NCI-H146 treated with DMSO at 0.1 percent for 48 hours (cell line): ENCODE data around the gene CLDN5.
"Not testable (repeated sequence)": the region's sequence is repeated elsewhere in the genome, so short reads cannot be mapped to it uniquely, and the experiment has no call there.

Source experiments
- DNase-seq: peaks from one replicate; lab custom pipeline; 2025; ENCODE audit not compliant: unreplicated experiment; lab: John Stamatoyannopoulos, UW

The CLDN5 gene

DNA sequence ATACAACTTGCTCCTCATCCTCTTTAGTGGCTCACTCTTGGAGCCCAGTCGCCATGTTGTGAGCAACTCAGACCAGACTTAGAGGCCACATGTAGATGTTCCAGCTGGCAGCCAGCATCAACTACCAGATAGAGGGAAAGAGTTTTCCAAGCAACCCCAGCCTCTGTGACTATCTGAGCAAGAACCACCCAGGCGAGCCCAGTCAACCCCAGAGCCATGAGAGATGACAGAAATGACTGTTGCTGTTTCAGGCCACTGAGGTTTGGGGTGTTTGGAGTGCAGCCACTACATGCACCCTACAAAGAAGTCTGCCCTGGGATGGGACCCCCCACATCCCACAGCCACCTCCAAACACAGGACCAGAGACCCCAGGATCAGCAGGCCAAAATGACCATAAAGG, 24.8 kb upstream of the CLDN5 start:
- DNase-seq, result no peak

DNA sequence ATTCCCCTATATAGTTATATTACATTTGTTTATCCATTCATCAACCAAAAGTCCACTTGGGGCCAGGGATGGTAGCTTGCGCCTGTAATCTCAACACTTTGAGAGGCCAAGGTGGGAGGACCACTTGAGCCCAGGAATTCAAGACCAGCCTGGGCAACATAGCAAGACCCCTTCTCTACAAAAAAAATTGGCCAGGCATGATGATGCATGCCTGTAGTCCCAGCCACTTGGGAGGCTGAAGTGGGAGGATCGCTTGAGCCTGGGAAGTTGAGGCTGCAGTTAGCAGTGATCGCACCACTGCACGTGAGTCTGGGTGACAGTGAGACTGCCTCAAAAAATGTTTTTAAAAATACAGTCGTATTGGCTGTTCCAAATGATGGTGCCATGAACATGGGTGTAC, 24.2 kb upstream of the CLDN5 start:
- DNase-seq, result not testable (repeated sequence)

DNA sequence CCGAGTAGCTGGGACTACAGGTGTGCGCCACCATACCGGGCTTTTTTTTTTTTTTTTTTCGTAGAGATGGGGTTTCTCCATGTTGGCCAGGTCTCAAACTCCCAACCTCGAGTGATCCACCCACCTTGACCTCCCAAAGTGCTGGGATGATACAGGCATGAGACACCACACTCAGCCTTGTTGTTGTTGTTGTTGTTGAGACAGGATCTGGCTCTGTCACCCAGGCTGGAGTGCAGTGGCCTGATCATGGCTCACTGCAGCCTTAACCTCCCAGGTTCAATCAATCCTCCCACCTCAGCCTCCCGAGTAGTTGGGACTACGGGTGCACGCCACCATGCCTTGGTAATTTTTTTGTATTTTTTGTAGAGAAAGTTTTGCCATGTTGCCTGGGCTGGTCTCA, 23.4 kb upstream of the CLDN5 start:
- DNase-seq, result no peak

DNA sequence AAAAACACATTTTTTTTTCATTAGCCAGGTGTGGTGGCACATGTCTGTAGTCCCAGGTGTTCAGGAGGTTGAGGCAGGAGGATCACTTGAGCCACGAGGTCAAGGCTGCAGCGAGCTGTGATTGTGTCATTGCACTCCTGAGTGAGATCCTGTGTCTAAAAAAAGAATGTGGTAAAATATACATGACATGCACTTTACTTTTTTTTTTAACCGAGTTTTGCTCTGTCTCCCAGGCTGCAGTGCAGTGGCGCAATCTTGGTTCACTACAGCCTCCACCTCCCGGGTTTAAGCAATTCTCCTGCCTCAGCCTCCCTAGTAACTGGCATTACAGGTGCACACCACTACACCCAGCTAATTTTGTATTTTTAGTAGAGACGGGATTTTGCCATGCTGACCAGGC, 22.5 kb upstream of the CLDN5 start:
- DNase-seq, result no peak

DNA sequence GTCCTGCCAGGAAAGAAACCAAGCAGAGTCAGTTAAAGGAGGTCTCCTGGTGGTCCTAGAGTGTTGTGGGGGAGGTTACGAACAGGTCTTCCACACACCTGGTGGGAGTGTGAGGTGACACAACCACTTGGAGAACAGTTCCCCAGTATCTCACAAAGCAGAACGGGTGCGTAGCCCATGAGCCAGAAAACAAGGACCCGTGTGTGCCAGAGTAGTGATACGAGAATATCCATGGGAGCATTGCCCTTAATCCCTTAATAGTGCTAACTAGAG, 21.7 kb upstream of the CLDN5 start:
- no peak for DNase-seq

DNA sequence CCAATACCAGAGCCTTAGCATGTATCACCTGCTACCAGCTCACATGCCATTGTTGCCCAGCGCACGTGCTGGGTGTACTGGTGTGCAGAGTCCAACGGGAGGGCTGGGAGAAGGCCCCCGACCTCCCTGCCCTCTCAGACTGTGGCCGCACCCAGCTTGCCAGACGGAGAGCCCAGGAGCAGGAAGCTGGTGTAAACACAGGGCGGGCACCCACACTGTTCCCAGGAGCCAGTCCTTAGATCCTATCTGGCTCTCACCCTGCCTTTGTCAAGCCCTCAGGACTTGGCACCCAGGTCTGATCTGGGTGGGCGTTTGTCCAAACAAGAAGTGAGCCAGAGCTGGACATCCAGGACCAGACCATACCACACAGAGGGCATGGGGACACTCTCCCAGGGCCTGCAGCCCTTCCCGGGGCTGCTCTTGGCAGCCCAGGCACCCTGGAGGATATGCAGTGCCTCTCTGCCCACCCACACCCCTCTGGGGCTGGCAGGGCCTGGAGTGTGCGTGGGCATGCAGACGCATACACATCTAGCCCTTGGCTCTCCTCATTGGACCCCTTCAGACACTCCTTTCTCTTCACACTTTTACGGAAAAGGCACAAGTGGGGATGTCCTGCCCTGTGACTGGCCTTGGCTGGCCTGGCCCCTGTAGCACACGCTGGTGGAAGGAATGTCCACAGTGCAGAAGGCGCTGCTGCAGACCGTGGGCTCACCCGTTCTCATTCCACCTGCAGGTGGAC, 19.9 kb upstream of the CLDN5 start:
- no peak for DNase-seq

DNA sequence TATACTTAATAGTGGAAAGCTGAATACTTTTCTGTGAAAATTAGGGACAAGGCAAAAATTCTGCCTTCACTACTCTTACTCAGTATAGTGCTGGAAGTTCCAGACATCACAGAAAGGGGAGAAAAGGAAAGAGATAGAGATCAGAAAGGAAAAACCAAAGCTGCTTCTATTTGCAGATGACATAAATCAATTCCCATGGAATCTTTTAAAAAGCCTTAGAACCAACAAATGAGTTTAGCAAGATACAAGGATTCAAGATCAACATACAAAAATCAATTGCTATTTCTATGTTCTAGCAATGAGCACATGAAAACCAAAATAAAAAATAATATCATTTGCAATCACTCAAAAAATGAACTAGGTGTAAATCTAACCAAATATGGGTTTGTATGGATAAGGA, 16.2 kb upstream of the CLDN5 start:
- DNase-seq, result no peak

DNA sequence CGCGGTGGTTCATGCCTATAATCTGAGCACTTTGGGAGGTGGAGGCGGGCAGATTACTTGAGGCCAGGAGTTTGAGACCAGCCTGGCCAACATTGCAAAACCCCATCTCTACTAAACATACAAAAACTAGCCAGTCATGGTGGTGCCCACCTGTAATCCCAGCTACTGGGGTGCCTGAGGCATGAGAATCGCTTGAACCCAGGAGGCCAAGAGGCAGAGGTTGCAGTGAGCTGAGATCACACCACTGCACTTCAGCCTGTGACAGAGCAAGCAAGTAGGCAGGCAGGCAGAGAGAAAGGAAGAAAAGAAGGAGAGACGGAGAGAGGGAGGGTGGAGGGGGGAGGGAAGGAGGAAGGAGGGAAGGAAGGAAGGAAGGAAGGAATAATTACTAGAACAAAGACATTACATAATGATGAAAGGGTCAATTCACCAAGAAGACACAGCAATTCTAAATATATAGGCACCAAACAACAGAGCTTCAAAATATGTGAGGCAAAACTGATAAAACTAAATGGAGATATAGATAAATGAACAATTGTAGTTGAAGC, 13.8 kb upstream of the CLDN5 start:
- no peak for DNase-seq

DNA sequence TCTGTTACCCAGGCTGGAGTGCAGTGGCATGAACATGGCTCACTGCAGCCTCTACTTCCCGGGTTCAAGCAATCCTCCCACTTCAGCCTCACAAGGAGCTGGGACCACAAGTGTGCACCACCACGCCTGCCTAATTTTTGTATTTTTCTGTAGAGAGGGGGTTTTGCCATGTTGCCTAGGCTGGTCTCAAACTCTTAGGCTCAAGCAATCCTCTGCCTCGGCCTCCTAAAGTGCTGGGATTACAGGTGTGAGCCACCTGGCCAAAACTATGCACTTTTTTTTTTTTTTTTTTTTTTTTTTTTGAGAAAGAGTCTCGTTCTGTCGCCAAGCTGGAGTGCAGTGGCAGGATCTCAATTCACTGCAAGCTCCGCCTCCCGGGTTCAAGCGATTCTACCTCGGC, 12.4 kb upstream of the CLDN5 start:
- no peak for DNase-seq

DNA sequence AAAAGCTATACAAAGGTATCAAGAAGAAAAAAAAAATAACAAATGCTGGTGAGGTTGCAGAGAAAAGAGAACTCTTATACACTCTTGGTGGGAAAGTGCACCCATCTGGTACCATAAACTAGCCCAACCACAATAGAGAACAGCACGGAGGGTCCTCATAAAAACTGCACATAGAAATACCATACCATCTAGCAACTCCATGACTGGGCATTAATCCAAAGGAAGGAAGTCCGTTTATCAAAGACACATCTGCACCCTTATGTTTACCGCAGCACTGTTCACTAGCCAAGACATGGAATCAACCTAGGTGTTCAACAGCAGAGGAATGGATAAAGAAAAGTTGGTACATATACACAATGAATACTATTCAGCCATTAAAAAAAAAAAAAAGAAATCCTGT, 10.8 kb upstream of the CLDN5 start:
- no peak for DNase-seq

DNA sequence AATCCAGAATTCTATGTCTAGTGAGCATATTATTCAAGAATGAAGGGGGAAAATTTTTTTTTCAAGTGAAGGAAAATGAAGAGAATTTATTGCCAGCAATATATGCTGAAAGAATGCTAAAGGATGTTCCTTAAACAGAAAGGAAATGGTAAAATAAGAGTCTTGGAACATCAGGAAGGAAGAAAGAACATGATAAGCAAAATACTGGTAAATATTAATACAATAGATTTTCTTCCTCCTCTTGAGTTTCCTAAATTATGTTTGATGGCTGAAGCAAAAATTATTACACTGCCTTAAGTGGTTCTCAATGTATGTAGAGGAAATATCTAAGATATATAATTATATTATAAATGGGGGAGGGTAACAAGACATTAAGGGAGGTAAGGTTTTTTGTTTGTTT, 9.6 kb upstream of the CLDN5 start:
- DNase-seq, result no peak

DNA sequence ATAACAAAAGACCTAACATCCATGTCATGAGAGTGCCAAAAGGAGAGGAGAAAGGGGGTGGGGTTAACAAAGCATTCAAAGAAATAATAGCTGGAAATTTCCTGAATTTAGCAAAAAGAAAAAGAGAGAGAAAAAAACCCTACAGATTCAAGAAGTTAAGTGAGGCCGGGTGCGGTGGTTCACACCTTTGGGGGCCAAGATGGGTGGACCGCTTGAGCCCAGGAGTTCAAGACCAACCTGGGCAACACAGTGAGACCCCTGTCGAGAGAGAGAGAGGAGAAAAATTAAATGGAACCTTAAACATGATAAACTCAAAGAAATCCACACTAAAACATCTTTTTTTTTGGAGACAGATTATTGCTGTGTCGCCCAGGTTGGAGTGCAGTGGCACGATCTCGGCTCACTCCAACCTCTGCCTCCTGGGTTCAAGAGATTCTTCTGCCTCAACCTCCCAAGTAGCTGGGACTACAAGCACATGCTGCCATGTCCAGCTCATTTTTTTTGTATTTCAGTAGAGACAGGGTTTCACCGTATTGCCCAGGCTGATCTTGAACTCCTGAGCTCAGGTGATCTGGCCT, 8.9 kb upstream of the CLDN5 start:
- no peak for DNase-seq

DNA sequence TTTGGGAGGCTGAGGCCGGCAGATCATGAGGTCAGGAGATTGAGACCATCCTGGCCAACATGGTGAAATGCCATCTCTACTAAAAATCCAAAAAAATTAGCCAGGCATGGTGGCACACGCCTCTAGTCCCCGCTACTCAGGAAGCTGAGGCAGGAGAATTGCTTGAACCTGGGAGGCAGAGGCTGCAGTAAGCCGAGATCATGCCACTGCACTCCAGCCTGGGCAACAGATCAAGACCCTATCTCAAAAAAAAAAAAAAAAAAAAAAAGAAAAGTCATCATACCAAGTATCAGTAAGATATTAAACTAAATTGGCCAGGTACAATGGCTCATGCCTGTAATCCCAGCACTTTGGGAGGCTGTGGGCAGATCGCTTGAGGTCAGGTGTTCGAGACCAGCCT, 7.1 kb upstream of the CLDN5 start:
- DNase-seq, result not testable (repeated sequence)

DNA sequence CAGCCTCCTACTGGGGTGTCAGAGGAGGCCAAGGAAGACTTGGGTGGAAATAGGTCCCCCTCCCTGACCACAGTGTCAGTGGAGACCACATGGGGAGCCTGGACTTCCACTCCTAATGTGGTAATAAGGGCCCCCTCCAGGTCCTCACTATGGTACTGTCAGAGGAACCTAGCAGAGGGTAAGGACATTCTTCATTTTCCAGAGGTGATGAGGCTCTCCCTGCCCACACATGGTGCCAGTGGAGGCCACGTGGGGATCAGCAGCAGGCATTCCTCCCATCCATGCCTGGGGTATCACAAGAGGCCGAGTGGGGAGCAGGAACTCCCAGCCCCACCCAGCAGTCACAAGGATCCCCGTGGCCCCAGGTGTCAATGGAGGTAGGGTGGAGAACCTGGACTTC, 6.5 kb upstream of the CLDN5 start:
- DNase-seq, result no peak

DNA sequence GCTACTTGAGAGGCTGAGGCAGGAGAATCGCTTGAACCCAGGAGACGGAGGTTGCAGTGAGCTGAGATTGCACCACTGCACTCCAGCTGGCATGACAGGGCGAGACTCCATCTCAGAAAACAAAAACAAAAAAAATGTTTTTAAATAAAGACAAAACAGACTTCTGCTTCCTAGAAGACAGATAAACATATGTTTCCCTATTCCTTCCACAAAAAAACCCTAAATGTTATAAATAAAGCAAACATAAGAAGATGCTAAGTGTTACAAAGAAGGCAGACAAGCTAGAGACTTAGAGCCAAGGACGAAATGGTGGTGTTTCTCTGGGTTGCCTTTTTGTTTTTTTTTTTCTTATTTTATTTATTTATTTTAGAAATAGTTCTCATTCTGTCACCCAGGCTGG, 5.6 kb upstream of the CLDN5 start:
- DNase-seq, result no peak

DNA sequence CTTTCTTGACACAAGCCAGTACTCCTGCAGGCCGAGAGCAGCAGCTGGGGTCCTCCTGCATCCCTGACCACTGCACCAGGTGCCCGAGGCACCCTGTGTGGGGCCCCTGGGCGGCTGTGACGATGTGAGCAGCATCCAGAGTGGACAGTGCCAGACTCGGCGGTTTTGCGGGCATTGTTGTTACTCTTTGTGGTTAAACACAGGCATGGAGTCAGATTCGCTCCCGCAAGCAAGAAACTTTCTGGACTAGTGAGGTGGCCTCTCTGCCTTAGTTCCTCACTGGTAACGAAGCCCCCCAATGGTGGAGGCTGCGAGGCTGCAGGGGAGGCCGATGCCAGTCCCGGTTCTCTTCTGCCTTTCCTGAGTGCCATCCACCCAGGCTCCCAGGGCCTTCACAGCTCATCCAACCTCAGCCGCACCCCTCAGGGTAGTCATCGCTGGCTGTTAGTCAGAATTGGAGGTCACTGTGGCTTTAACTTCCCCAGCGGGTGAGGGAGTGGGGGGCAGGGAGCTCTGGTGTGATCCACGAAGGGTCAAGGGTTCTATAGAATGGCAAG, 3.7 kb upstream of the CLDN5 start:
- DNase-seq, result no peak

DNA sequence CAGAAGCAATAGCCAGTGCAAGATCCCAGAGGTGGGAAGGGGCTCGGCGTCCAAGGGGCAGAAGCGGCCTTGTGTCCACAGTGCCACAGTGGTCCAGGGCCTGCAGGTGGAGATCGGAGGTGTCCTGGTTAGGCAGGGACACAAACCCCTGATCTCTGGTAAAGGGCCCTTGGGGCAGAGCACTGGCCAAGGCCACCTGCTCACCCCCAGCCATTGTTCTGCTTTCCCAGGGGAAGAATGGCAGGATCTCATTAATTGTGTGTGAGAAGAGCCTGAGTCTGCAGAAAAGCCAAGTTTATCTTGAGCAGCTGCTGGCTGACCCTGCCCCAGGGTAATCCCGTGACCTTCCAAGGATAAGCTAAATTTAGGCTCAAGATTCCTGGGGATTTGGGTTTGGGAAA, 3.1 kb upstream of the CLDN5 start:
- peak; percentile 26 for DNase-seq

DNA sequence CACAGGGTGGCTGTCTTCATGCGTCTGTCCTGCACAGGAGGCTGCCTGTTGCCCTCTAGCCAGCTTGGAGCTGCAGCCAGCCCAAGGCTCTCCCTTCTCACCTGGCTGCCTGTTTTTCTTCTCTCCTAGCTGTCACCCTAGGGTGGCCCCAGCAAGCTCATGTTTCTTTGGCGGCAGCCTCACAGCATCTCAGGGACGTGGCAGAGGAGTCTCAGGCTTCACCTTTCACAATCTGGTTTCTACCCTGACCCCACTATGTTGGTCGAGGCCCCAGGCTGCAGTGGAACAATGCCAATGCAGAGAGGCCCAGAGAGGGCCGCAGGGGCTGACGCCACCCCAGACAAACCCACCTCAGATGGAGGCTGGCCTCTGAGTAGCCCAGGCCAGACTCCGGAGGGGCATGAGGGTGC, 2.5 kb upstream of the CLDN5 start:
- DNase-seq, result no peak

DNA sequence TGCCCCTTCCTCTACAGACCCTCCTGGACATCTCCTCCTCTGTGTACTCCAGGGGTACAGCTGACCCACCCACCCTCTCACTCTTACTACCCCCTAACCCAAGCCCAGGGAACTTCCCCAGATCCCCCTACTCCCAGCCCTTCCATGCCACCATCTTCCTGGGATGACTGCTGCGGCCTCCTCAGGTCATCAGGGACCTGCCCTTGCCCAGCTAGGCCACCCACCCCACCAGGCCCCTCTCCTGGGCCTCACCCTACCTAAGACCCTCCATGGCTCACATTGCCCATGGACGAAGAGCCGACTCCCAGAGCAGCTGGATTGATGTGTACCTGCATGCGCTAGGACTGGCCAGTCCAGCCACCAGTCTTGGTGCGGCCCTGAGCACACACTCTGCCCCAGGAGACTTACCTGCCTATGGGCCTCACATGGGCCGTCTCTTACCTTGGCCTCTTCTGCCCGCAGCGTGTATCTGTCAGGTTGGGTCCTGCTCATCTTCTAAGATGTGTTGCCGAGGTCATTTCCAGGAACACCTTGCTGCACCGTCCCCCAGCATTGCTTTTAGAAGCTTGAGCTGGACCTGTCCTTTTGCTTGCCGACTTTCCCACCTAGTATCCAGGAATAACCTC, 2.0 kb upstream of the CLDN5 start:
- no peak for DNase-seq

DNA sequence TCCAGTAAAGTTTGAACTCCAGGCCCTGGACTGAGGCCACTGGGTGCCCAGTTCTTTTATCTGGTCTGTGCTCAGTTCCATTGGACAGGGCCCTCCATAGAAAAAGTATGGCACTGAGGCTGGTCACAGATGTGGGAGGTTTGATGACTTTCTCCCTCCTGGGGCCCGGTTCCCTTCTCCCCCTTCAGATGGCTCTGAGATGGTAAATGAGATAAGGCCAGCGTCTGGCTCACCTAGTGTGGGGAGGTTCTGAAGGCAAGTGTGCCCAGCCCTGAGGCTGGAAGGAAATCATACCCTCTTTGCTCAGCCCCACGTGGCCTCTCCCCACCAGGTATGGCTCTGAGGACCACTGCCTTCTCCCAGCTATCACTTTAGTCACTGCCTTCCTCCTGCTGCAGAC, 1.5 kb upstream of the CLDN5 start:
- no peak for DNase-seq

DNA sequence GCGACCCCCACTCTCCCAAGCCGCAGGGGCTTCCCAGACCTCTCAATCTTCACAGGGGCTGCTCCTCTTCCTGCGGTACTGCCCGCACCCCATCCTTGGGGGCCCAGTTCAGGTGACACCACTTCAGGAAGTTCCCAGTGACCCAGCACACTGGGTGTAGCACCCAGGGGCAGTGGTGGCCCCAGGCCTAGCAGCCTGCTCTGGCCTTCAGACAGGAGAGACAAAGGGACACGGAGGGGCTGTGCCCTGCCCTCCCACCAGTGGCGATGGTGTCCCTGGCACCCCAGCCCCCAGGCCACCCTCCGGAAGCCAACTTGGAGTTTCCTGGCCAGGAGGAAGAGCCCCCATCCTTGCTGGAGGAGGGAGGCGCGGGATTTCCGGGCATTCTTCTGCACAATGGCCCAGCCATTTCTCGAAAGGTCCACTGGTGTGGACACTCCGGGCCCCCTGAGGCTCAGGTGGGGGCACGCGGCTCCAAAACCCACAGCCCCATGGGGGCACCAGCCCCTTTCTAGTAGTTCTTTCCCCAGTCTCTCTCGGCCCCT, 978 bp upstream of the CLDN5 start:
- DNase-seq, result no peak
